CD4-positive, alpha-beta T cell treated with Interferon alpha-2 for 1 hour (primary cell): ENCODE measurements around the gene TRAPPC6A.

Source experiments
- DNase-seq, 2 donors: peaks; one replicate each; pipeline ENCODE4 v3.0.0-alpha.2; 2020 to 2022

The TRAPPC6A gene, protein sequence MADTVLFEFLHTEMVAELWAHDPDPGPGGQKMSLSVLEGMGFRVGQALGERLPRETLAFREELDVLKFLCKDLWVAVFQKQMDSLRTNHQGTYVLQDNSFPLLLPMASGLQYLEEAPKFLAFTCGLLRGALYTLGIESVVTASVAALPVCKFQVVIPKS

DNA sequence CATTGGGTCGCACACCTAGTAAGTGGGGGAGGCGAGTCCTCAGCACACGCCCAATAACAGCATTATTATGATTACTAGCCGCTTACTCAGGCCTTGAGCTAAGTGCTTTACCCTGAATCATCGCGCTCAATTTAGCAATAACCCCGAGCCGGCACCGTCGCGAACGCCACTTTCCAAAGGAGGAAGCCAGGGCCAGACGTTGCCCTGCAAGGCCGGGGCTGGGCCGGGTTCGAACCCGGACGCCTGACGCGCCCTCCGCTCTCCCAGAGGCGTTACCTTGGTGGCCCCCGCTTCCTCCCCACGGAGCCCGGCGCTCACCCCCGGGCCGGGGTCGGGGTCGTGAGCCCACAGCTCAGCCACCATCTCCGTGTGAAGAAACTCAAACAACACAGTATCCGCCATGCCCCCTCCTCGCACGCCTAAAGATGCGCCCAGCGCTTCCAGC, at the start of gene TRAPPC6A:
Gene TRAPPC6A (minus strand): TSS at position 421 of the 445 bp plus-strand sequence. CDS start 19 bp downstream, at position 402.
- DNase-seq = no peak

DNA sequence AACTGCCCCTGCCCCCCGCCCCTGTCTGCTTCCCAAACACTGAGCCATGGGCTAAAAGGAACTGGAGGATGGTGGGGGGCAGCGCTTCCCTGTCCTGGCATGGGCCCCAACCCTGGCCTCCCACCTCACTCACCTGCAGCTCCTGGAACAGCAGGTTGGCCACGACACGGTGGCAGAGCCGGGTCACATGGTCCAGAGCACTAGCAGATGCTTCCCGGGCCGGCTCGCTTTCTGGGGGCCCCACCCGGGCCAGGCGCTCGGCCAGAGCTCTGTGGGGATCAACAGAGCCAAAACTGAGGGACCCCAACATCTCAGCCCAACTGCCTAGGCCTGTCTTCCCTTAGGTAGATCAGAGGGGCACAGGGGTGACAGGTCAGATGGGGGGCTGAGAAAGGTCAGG, 46.6 kb upstream of the TRAPPC6A start:
- DNase-seq = no peak

DNA sequence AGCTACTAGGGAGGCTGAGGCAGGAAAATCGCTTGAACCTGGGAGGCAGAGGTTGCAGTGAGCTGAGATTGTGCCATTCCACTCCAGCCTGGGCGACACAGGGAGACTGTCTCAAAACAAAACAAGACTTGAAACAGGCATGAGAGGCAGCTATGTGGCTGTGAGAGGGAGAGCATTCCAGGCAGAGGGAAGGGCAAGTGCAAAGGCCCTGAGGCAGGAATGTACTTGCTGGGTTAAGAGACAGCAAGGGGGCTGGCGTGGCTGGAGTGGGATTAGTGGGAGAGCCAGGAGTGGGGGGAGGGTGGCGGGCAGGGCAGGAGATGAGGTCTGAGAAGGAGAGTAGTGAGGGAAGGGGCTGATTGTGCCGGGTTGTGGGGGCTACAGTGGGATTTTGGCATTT, 45.8 kb upstream of the TRAPPC6A start:
- no peak for DNase-seq

DNA sequence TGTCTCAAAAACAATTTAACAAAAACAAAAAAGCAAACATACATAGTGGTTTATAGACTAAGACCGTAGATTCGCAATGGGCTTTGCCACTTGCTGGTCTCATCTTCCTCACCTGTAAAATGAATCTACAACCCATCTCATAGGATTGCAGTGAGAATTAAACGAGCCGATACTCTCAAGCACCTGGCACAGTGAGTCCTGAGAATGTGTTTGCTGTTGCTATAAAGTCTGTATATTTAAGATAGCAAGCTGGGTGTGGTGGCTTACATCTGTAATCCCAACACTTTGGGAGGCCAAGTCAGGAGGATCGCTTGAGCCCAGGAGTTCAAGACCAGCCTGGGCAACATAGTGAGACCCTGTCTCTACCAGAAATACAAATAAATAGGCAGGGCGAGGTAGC, 44.7 kb upstream of the TRAPPC6A start:
- no peak for DNase-seq

- no peak for DNase-seq
Measured at GRCh38 chr19:45218911-45219743, 41.1 kb upstream of the TRAPPC6A start.

- DNase-seq = no peak
Measured at GRCh38 chr19:45218426-45218825, 40.4 kb upstream of the TRAPPC6A start.

- no peak for DNase-seq
Measured at GRCh38 chr19:45217957-45218334, 39.9 kb upstream of the TRAPPC6A start.

DNA sequence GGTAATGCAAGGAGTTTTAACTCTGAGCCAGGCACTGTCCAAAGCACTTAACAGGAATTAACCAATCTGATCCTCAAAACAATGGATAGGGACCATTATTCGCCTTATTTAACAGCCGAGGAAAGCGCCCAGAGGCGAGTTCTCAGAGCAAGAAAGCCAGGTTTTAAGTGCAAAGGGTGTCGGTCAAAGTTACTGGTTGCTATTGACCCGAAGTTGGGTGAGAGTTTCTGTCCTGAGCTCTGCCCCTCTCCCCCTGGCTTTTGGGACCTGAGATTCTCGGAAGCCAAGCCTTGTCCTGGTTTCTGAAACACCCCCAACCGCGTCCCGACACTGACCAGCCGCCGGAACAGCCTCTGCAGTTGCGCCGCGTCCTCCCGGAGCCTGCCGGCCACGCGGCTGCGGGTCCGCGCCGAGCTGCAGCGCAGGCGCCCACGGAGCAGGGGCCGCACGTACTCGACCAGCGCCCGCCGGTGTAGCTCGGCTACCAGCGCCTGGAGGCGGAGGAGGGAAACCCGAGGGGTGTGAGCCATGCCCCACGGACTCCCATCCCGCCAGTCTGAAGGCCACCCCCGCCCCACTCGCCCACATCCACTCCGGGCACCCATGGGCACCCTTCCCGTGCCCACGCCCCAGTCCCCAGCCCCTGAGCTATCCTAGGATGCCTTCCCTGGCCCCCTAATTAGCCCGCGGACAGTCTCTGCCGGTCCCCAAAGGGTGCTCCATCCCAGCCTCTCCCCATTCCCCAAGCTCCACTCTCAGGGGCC, 39.3 kb upstream of the TRAPPC6A start:
- no peak for DNase-seq

GRCh38 chr19:45216667-45217066, 38.6 kb upstream of the TRAPPC6A start:
- DNase-seq = no peak

- no peak for DNase-seq
Measured at GRCh38 chr19:45215391-45216191, 37.6 kb upstream of the TRAPPC6A start.

GRCh38 chr19:45213031-45213430, 35.0 kb upstream of the TRAPPC6A start:
- DNase-seq = no peak

DNA sequence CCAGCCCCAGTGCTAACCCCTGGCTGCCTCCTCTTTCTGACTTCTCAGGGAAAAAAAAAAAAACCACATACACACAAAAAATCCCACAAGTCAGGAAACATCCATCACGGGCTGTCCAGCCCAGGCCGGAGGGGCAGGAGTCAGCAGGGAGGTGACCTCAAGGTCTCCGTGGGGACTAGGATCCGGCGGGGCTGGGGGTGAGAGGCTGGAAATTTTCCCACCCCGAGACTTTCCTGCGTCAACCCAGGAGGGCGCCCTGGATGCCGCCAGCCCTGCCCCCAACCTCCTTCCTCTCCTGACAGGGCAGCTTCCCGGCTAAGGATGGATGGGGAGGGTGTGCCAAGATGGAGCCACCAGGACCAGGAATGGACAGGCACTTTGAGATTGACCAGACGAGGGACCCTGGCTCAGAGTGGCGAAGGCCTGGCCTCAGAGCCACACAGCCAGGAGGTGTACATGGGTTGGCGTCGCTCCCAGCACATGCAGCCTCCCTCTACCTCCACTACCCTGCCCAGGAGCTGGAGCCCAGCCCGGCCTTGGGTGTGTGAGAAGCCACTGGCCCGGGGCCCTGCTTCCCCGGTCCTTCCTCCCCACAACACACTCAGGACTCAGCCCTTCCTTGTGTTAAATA, 33.8 kb upstream of the TRAPPC6A start:
- no peak for DNase-seq

- DNase-seq = no peak
Measured at GRCh38 chr19:45206328-45206727, 28.3 kb upstream of the TRAPPC6A start.

GRCh38 chr19:45205810-45206209, 27.8 kb upstream of the TRAPPC6A start:
- DNase-seq = no peak

- no peak for DNase-seq
Measured at GRCh38 chr19:45202637-45203036, 24.6 kb upstream of the TRAPPC6A start.

DNA sequence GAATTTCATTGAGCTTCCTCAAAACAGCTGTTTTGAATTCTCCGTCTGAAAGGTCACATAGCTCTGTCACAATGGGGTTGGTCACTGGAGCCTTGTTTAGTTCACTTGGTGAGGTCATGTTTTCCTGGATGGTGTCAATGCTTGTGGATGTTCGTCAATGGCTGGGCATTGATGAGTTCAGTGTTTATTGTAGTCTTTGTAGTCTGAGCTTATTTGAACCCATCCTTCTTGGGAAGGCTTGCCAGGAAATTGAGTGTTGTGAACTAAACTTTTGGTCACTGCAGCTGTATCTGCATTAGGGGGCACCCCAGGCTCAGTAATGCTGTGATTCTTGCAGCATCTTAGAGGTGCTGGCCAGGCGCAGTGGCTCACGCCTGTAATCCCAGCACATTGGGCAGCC, 22.5 kb upstream of the TRAPPC6A start:
- DNase-seq = no peak

- no peak for DNase-seq
Measured at GRCh38 chr19:45195764-45196163, 17.7 kb upstream of the TRAPPC6A start.

DNA sequence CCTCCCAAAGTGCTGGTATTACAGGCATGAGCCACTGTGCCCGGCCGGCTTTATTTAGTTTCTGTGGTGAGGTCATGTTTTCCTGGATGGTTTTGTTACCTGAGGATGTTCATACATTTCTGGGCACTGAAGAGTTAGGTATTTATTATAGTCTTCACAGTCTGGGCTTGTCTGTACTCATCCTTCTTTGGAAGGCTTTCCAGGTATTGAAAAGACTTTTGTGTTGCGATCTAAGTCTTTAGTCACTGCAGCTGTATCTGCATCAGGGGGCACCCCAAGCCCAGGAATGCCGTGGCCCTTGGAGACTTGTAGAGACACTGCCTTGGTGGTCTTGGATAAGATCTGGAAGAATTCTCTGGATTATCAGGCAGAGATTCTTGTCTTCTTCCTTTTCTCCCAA, 13.3 kb upstream of the TRAPPC6A start:
- no peak for DNase-seq

- DNase-seq = no peak
Measured at GRCh38 chr19:45189971-45190370, 11.9 kb upstream of the TRAPPC6A start.

DNA sequence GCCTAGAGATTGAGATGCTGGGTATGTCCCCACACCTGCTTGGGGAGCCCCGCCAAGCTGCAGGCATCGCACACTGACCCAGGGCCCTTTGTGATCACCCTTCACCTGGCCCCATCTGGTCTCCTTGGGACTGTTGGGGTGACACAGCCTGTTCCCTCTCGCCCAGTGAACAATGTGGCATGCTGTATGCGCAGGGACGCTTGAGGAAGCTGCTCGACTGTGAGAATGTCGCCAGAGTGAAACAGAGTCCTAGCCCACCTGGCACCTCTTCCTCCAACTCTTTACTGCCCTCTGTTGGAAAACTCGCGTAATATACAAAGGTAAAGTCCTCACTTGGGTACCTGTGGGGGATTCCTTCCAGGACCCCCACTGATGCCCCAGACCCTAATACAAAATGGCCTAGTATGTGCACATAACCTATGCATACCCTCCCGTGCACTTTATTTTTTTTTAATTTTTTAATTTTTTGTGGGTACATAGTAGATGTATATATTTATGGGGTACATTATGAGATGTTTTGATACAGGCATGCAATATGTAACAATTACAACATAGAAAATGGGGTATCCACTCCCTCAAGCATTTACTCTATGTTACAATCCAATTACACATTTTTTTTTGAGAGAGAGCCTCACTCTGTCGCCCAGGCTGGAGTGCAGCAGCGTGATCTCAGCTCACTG, 9.5 kb upstream of the TRAPPC6A start:
- peak in 1 of 2 donors; percentile 62 for DNase-seq

GRCh38 chr19:45186509-45187334, 8.7 kb upstream of the TRAPPC6A start:
- DNase-seq = no peak
